RWPE2 (cell line): Measurements from ENCODE around the gene KTN1.

ENCODE experiments used
- ATAC-seq: fragments of 200-7000 bp; cut with Tn5 transposase; 3 replicates; pipeline ENCODE4 v1.9.1; 2021; ENCODE audit warnings: low read depth
- DNase-seq: peaks from one replicate; pipeline ENCODE4 v3.0.0-alpha.2; 2020; ENCODE audit warnings: low spot score
- H3K27ac ChIP-seq: fragments of 450-650 bp; 2 replicates; pipeline ENCODE4 v1.5.1; 2017; ENCODE audit warnings: mild to moderate bottlenecking; ENCODE audit not compliant: poor library complexity, severe bottlenecking
- H3K27me3 ChIP-seq: fragments of 250-450 bp; sonication (Bioruptor Pico); 2 replicates; pipeline ENCODE4 v1.5.1; 2021; ENCODE audit warnings: mild to moderate bottlenecking, moderate library complexity; ENCODE audit not compliant: insufficient read depth, poor library complexity, severe bottlenecking
- H3K36me3 ChIP-seq: fragments of 250-450 bp; sonication (Bioruptor Pico); 2 replicates; pipeline ENCODE4 v1.5.1; 2020; ENCODE audit warnings: low read depth, mild to moderate bottlenecking, moderate library complexity
- H3K4me1 ChIP-seq: fragments of 250-450 bp; sonication (Bioruptor Pico); 2 replicates; pipeline ENCODE4 v1.5.1; 2021; ENCODE audit warnings: mild to moderate bottlenecking, moderate library complexity; ENCODE audit not compliant: insufficient read depth, poor library complexity, severe bottlenecking
- H3K4me3 ChIP-seq: fragments of 250-450 bp; sonication (Bioruptor Pico); 2 replicates; pipeline ENCODE4 v1.5.1; 2021; ENCODE audit warnings: mild to moderate bottlenecking, moderate library complexity; ENCODE audit not compliant: severe bottlenecking
- H3K9me3 ChIP-seq: fragments of 250-450 bp; sonication (Bioruptor Pico); 2 replicates; pipeline ENCODE4 v1.5.1; 2021; ENCODE audit warnings: mild to moderate bottlenecking, moderate library complexity; ENCODE audit not compliant: severe bottlenecking
- TF ChIP-seq, protein P1 (sequence below): fragments of 450-650 bp; IDR thresholded peaks from one replicate; pipeline ENCODE4 v1.5.1; 2017; ENCODE audit warnings: mild to moderate bottlenecking, moderate library complexity; ENCODE audit not compliant: poor library complexity, severe bottlenecking

The KTN1 gene

DNA sequence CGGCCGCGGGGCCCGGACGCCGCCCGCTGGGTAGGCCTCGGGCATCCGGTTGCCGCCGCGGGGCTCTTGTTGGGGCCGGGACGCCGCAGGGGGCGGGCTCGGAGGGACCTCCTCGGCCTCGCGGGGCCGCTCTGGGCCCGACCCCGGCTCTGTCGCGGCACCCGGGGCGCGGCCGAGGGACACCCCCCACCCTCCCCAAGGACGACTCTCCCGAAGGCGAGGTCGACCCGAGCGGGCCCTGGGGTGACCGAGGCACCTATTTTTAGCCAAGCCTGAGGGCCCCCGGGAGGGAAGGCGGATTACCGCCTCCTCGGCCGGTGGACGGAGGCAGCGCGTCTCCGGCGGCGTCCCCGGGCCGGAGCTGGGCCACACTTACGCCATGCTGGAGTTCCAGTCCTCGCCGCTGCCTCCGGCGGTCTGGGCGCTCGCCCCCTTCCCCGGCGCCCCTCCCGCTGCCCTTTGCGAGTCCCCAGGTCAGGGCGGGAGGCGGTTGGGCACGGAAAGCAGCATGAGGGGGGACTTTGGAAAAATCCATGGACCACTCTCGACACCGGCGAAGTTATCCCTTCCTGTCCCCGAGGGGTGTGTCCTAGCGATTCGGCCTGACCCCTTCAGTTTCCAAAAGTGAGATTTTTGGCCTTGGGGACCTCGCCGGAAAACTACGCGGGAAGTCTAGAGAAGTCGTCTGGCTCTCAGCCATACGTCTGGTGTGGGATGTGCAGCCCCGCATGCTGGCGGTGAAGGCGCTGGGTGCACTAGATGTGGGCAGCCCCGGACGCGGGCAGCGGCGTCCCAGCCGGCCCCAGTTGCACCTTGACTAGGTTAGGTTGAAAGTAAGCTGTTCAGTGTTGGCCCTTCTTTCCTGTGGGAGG lies 699 bp downstream of the KTN1 start:
- TF ChIP-seq, protein P1, sequence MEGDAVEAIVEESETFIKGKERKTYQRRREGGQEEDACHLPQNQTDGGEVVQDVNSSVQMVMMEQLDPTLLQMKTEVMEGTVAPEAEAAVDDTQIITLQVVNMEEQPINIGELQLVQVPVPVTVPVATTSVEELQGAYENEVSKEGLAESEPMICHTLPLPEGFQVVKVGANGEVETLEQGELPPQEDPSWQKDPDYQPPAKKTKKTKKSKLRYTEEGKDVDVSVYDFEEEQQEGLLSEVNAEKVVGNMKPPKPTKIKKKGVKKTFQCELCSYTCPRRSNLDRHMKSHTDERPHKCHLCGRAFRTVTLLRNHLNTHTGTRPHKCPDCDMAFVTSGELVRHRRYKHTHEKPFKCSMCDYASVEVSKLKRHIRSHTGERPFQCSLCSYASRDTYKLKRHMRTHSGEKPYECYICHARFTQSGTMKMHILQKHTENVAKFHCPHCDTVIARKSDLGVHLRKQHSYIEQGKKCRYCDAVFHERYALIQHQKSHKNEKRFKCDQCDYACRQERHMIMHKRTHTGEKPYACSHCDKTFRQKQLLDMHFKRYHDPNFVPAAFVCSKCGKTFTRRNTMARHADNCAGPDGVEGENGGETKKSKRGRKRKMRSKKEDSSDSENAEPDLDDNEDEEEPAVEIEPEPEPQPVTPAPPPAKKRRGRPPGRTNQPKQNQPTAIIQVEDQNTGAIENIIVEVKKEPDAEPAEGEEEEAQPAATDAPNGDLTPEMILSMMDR, result peak; percentile 12
- H3K36me3 ChIP-seq, result peaks cover 8% of the 10 kb centered on the region
- H3K27ac ChIP-seq, result peak overlapping the region; percentile 79
- peak overlapping the region; percentile 63 for H3K4me3 ChIP-seq
- H3K4me1 ChIP-seq, result peaks cover 29% of the 10 kb centered on the region
- no peaks in the 10 kb centered on the region for H3K9me3 ChIP-seq
- H3K27me3 ChIP-seq, result no peaks in the 10 kb centered on the region
- DNase-seq (no peak), ATAC-seq (peak; percentile 52)

GRCh38 chr14:55581342-55581771 lies 1.4 kb downstream of the KTN1 start:
- peaks cover 36% of the 10 kb centered on the region for H3K4me1 ChIP-seq
- H3K36me3 ChIP-seq, result peaks cover 12% of the 10 kb centered on the region
- H3K27me3 ChIP-seq, result no peaks in the 10 kb centered on the region
- peak overlapping the region; percentile 63 for H3K4me3 ChIP-seq
- peak overlapping the region; percentile 79 for H3K27ac ChIP-seq
- no peak for DNase-seq
- no peak for ATAC-seq
- H3K9me3 ChIP-seq, result no peaks in the 10 kb centered on the region
- TF ChIP-seq, protein P1, result no peak

DNA sequence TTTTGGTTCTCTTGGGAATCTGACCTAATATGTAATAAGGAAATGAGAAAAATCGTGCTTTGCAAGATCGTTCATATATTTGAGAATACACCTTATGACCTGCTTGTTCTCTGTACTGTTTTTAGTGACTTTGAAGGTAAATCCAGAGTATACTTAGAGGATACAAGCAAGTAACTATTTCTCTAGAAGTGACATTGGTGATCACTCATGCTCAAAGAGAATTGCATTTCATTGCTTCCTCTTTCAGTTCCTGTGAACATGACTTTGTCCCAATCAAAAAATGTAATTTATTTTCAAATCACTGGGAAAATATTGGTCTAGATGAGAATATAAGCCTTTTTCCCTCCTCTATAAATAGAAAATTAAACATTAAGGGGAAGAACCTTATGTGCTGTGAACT lies 2.7 kb downstream of the KTN1 start:
- DNase-seq (no peak), ATAC-seq (no peak)
- Histone ChIP-seq H3K27me3 (no peaks in the 10 kb centered on the region), H3K4me1 (peaks cover 46% of the 10 kb centered on the region), H3K36me3 (peaks cover 12% of the 10 kb centered on the region), H3K27ac (no peak overlapping the region), H3K4me3 (no peak overlapping the region), H3K9me3 (no peaks in the 10 kb centered on the region)
- TF ChIP-seq, protein P1, result no peak

DNA sequence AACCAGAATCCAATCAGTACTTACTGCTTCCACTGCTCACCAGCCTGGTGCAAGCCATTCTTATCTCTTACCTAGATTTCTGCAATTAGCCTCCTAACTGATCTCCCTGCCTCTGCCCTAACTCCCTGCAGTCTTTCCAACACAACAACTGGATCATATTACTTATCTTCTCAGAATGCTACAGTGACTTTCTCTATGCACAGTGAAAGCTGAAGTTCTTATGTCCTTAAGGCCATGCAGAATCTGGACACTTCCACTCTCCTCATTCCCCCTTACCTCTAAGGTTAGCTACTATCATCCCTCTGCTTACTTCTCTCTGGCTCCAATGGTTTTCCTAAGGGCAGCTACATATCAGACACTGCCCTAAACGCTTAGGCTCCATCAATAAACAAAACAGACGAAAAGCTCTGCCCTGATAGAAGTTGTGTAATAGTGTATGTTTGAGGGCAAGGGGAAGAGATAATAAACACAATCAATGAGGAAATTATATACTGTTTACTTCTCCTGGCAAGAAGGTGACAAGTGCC lies 4.0 kb downstream of the KTN1 start:
- H3K4me1 ChIP-seq, result peaks cover 59% of the 10 kb centered on the region
- TF ChIP-seq, protein P1, result no peak
- no peaks in the 10 kb centered on the region for H3K27me3 ChIP-seq
- peaks cover 7% of the 10 kb centered on the region; the same call in 1 of the 2 replicates for H3K36me3 ChIP-seq
- DNase-seq (no peak), ATAC-seq (no peak)
- H3K9me3 ChIP-seq, result no peaks in the 10 kb centered on the region
- no peak overlapping the region for H3K27ac ChIP-seq
- no peak overlapping the region for H3K4me3 ChIP-seq
